ENCODE data around the gene AHRR. TPM values are rescaled to one million over a fixed set of nuclear protein-coding genes. Genes with fewer than 3 reads are reported as not detected.

The AHRR gene
- total RNA-seq, 1 donor from 2014 or later = 1.4 TPM

DNA sequence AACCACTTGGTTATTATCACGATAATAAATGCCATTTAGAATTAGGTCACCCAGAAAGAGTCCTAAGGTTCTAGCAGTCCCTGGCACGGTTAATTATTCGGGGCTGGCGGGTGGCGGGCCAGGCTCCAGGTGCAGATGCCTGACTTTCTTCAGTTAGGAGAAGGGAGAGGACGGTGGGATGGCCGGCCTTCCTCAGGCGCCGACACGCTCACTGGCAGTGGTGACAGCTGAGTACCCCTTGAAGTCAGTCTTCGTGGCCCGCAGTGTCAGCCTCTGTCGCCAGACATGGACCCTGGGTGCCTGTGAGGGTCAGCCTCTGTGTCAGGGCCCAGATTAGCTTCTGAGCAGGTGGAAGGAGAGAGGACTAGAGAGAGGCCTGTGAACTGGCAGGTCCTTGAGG, 100.4 kb downstream of the AHRR start:
- Histone ChIP-seq H3K4me1 (no peaks in the 10 kb centered on the region), H3K9me3 (replicated peaks) (no peaks in the 10 kb centered on the region), H3K27ac (replicated peaks) (no peak overlapping the region), H3K36me3 (no peaks in the 10 kb centered on the region), H3K27me3 (ENCODE audit: low read depth) (peaks cover 4% of the 10 kb centered on the region), H3K4me3 (no peak overlapping the region)
- TF ChIP-seq CTCF (IDR thresholded peaks at IDR 0.05; ENCODE audit: borderline replicate concordance) = no peak
- intact Hi-C loops (cut with micrococcal nuclease) = no loop called here
- DNase-seq = no peak

DNA sequence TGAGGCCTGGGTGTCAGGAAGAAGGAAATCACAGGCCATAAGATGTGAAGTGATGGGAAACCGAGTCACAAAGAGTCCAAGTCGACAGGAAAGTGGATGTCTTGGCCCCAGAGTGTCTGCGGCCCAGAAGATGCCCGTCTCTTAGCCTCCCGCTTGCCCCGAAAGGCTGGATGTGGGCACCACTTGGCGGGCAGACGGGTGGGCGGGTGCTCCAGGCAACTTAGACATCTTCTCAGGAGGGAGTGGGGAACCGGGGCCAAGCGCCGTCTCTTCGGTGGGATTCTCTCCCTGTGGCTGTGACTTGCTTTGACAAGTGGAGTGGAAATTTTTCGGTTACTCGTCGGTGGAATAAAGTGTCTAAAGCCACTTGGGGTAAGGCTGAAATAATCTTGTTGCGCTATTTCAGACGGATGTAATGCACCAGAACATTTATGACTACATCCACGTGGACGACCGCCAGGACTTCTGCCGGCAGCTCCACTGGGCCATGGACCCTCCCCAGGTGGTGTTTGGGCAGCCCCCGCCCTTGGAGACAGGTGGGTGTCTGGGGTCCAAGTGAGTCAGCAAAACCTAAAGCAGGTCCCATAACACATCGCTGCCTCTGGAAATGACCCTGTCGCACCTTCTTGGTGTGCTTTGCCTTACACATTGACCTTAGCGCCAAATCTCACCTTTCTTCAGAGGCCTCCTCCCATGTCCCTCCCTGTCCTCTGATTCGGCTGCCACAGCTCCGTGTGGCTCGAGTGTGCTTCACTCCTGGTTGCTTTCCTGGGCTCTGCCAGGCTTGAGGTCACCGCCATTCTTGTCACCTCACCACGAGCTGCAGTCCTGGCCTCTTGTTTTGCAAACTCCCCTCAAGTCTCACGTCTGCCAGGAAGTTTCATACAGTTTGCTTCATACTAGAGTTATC, 101.1 kb downstream of the AHRR start:
- Histone ChIP-seq H3K4me1 (no peaks in the 10 kb centered on the region), H3K4me3 (no peak overlapping the region), H3K27me3 (ENCODE audit: low read depth) (peaks cover 4% of the 10 kb centered on the region), H3K27ac (replicated peaks) (no peak overlapping the region), H3K36me3 (no peaks in the 10 kb centered on the region), H3K9me3 (replicated peaks) (no peaks in the 10 kb centered on the region)
- DNase-seq = no peak
- no peak for TF ChIP-seq CTCF (IDR thresholded peaks at IDR 0.05; ENCODE audit: borderline replicate concordance)
- intact Hi-C loops (cut with micrococcal nuclease) = no loop called here

DNA sequence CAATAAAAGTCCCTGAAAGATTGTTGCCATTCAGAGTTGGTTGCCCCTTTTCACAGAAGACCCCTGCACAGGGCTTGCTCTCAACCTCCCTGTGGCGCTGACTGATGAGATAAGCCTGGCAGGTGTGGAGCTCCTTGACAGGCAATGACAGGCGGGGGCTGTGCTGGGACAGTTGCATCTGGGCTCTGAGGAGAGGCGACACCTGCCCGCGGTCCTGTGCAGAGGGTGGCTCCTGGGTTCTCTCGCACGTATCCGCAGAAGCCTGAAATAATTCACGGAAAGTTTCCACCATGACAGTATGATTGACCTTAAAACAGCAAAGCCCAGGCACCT, 101.7 kb downstream of the AHRR start:
- Histone ChIP-seq H3K27me3 (ENCODE audit: low read depth) (peaks cover 4% of the 10 kb centered on the region), H3K36me3 (no peaks in the 10 kb centered on the region), H3K4me1 (no peaks in the 10 kb centered on the region), H3K4me3 (no peak overlapping the region), H3K27ac (replicated peaks) (no peak overlapping the region), H3K9me3 (replicated peaks) (no peaks in the 10 kb centered on the region)
- TF ChIP-seq CTCF (IDR thresholded peaks at IDR 0.05; ENCODE audit: borderline replicate concordance) = no peak
- intact Hi-C loops (cut with micrococcal nuclease) = no loop called here
- no peak for DNase-seq

GRCh38 chr5:423626-424261, 102.2 kb downstream of the AHRR start:
- H3K27ac ChIP-seq (replicated peaks) = no peak overlapping the region
- intact Hi-C loops (cut with micrococcal nuclease) = no loop called here
- no peak for TF ChIP-seq CTCF (IDR thresholded peaks at IDR 0.05; ENCODE audit: borderline replicate concordance)
- no peak overlapping the region for H3K4me3 ChIP-seq
- peaks cover 6% of the 10 kb centered on the region for H3K27me3 ChIP-seq (ENCODE audit: low read depth)
- no peaks in the 10 kb centered on the region for H3K36me3 ChIP-seq
- no peak for DNase-seq
- no peaks in the 10 kb centered on the region for H3K9me3 ChIP-seq (replicated peaks)
- no peaks in the 10 kb centered on the region for H3K4me1 ChIP-seq

GRCh38 chr5:424301-425110, 103.0 kb downstream of the AHRR start:
- H3K9me3 ChIP-seq (replicated peaks) = no peaks in the 10 kb centered on the region
- no peaks in the 10 kb centered on the region for H3K4me1 ChIP-seq
- no peak overlapping the region for H3K4me3 ChIP-seq
- no peaks in the 10 kb centered on the region for H3K36me3 ChIP-seq
- H3K27me3 ChIP-seq (ENCODE audit: low read depth) = peaks cover 8% of the 10 kb centered on the region
- intact Hi-C loops (cut with micrococcal nuclease) = no loop called here
- no peak overlapping the region for H3K27ac ChIP-seq (replicated peaks)
- no peak for TF ChIP-seq CTCF (IDR thresholded peaks at IDR 0.05; ENCODE audit: borderline replicate concordance)
- no peak for DNase-seq
